ENCODE data around the gene DRAM1.
"Not testable (repeated sequence)": the region's sequence is repeated elsewhere in the genome, so short reads cannot be mapped to it uniquely, and the experiment has no call there.

DRAM1 gene

DNA sequence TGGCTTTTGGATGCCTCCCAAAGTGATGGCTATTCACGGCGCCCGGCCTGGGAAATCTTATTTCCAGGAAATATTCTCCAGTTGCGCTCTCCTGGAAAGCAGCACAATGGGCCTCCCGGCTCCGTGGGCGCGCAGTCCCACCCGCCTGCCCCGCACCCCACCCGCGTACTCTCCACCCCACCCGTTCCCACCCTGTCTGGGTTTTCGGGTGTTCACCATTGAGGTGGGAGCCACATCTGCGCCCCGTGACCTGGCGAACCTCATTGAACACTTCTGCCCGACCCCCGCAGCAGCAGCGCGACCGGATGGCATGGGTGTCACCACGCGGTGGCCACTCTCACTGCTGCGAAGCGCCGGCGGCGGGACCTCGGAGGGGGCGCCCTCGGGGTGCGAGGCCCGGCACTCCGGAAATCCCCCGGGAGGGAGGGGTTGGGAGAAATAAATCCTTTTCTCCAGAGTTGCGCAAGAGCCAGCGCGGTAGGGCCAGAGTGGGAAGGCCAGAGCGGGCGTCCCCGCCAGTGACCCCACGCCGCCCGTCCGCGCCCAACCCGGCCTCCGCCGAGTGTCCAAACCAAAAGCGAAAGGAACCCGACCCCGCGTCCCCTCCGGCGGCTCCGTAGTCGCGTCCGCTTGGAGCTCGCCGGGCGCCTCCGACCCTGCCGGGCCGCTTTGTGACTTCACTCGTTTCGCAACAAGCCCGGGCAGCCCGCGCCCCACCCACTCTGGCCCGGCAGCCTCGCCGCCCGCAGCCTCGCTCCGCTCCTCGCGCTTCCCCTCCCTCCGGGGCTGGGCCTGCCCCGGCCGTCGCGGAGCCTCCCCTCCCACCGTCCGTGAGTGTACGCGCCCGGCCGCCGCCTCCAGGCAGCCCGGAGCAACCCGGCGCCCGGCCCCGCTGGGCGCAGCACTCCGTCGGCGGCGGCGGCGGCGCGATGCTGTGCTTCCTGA is at the start of gene DRAM1:
Gene DRAM1, plus strand, starts transcription at position 720 of the 945 bp plus-strand sequence. Its CDS starts 210 bp downstream, at position 930.
- DNase-seq, result peak; percentile 98

- DNase-seq, result no peak
Measured at GRCh38 chr12:101828463-101829196, 48.8 kb upstream of the DRAM1 start.

DNA sequence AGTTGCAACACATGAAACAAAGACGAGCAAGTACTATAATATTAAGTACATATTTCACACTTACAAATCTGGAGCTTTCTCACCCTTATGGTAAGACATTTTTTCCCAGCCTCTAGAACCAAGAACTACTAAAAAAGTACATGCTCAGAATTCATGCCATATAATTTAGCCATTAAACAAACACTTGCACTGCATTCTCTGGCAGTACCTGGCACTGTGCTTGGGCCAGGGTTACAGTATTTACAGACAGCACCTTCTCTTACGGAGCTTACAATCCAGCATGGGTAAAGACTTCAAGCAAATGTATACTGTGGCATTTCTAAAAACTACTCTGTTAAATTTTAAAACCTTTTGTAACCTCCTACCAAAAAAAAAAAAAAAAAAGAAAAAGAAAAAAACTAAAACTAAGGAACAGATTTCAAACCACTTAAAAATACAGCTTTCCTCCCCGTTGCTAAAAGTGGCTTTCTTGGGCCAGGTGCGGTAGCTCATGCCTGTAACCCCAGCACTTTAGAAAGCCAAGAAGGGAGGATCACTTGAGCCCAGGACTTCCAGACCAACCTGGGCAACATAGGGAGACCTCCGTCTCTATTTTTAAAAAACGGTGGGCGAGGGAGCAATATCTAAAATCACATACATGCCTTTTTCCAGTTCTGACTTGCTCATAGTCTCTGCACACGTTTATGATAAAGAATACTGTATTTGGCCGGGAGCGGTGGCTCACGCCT is 47.6 kb upstream of the DRAM1 start:
- no peak for DNase-seq

DNA sequence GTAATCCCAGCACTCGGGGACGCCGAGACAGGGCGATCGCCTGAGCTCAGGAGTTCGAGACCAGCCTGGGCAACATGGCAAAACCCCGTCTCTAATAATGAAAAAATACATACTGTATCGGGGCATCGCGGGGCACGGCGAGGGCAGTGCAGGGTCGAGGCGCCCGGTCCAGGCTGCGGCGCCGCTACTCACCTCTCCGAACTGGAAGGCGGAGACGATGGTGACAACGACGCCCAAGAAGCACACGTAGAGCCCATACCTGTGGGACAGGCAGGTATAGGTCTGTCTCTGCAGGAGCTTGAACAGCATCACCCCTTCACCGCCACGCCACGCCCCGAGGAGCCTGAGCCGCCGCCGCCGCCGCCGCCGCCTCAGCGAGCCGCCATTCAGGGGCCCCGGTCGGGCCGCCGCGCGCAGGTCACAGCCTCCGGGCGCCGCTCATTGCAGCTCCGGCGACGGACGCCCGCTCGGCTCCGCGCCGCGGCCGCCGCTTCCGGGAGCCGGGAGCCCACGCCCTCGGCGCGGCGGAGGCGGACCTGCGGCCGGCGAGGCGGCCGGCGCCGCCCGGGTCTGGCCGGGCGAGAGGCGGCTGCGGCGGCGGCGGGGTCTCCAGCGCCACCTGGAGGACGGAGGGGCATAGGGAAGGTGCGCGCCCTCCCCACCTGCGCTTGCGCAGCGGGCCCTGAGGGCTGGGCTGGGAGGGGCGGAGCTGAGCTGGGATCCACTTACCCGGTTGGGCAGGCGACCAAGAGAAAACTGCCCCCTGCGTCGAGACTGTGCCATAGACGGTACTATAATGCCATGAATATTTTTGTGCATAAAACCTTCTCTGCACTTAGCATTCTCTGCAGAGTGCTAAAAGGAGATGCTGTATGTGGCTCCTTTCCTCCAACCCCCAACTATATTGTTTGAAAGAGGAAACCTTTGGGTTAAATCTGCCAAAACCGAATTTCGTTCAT is 46.7 kb upstream of the DRAM1 start, which contains the start of gene GNPTAB:
Gene GNPTAB, minus strand, starts transcription at position 593 of the 959 bp plus-strand sequence. Its CDS starts 284 bp downstream, at position 309.
- DNase-seq, result peak; percentile 94

- DNase-seq, result no peak
Measured at GRCh38 chr12:101832030-101832429, 45.4 kb upstream of the DRAM1 start.

DNA sequence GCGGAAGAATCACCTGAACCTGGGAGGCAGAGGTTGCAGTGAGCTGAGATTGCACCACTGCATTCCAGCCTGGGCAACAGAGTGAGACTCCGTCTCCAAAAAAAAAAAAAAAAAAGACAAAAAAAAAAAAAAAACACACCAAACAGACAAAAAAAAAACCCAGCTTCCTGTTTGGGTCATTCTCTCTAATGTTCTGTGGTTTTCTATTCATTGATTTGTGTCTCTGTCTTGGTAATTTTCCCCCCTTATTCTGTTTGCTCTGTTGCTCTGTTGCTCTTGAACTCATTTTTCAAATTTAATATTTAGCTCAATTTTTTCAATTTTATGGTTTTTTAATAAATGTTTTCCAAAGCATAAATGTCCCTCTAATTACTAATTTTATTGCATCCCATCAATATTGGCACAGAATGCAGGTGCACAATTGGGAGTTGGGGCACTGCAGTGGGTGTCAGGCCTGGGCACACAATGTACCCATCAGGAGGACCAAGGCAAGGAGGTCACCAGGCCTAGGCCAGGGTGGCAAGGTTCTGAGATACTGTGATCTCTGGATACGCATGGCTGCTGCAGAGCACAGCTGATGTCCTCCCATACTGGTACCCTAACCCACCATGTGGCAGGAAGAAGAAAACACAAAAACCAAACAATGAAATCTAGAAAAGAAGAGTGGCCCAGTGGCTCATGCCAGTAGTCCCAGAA is 38.6 kb upstream of the DRAM1 start:
- DNase-seq, result no peak

GRCh38 chr12:101839324-101840283 is 37.8 kb upstream of the DRAM1 start:
- peak; percentile 70 for DNase-seq

DNA sequence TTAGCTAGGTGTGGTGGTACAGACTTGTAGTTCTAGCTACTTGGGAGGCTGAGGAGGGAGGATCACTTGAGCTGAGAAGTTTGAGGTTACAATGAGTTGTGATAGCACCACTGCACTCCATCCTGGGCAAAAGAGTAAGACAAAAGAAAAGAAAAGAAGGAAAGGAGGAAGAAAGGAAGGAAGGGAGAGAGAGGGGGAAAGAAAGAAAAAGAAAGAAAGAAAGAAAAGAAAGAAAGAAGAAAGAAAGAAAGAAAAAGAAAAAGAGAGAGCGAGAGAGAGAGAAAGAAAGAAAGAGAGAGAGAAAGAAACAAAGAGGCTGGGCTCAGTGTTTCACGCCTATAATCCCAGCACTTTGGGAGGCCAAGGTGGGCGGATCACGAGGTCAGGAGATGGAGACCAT is 36.3 kb upstream of the DRAM1 start:
- DNase-seq, result no peak

GRCh38 chr12:101845137-101845711 is 32.2 kb upstream of the DRAM1 start:
- DNase-seq, result no peak

DNA sequence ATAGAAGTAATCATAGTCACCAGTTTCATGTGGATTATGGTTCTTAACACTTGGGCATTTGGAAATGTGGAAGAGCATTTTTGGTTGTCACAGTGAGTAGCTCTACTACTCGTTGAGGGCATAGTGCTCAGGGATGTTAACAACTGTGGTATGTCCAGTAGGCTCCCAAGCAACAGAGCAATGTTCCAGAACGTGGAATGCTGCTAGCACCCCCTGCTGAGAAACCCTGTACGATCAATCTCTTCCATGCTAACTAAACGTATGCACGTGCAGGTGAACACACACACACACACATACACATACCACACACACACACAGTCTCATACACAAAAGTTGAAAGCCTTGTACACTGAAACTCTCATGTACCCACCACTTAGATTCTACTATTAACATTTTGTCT is 30.1 kb upstream of the DRAM1 start:
- no peak for DNase-seq

DNA sequence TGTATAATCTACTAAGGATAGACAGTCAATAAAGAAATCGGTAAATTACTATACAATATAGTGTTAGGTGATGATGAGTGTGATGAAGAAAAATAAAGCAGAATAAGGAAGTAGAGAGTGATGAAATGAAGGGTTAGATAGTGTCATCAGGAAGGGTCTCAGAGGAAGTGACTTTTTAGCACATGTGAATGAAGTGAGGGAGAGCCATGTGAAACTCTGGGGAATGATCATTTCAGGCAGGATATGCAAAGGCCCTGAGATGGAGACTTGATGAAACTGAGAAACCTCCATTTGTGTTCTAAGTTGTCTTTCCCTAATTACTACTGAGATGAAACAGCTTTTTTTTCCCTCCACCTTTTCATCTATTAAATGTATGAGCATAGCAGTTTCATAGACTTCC is 27.2 kb upstream of the DRAM1 start:
- DNase-seq, result peak; percentile 91

- DNase-seq, result no peak
Measured at GRCh38 chr12:101852998-101853397, 24.4 kb upstream of the DRAM1 start.

- DNase-seq, result no peak
Measured at GRCh38 chr12:101854747-101855146, 22.6 kb upstream of the DRAM1 start.

- DNase-seq, result no peak
Measured at GRCh38 chr12:101855364-101855884, 22.0 kb upstream of the DRAM1 start.

- DNase-seq, result no peak
Measured at GRCh38 chr12:101855976-101856375, 21.4 kb upstream of the DRAM1 start.

GRCh38 chr12:101856614-101857013 is 20.8 kb upstream of the DRAM1 start:
- not testable (repeated sequence) for DNase-seq

DNA sequence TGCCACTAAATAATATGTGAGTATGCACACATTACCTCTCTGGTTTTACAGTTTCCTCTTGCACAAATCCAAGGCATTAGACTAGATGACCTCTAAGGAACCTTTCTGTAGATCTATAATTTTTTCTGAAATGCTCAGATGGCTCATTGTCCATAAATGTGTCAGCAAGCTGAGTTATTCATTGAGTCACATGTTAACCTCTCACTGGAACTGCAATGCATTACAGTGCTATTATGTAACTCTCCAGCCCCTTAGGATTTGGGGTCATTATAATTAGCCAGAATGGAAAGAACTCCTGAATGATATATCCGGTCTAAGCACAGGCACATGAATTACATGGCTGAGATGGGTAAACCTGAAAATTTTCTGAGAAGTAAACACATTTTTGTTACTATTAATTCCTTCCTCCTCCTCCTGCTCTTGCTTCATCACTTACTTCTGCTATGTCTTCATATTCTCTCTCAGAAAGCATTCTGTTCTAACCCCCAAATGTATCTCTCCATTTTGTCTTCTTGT is 20.3 kb upstream of the DRAM1 start:
- DNase-seq, result peak; percentile 95

DNA sequence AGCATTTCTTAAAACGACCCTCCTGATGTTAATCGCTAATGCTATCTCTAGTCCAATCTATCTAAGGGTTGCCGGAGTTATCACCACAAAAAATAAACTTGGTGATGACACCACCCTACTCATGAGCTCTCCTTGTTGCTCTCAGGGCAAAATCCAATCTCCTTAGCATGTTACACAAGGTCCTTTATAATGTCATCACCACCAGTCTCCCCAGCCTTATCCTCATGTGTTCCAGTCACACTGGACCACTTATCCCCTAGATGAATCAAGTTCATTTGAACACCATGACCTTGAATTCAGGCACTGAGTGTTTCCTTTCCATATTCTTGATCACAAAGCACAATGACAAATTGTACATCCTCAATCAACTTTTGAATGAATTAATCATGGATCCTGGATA is 19.0 kb upstream of the DRAM1 start:
- DNase-seq, result peak; percentile 84

Measured in inflammatory macrophage treated with lipopolysaccharide for 4 hours (primary cell).